Measurements from ENCODE around the gene LRRC23.
"Not testable (repeated sequence)": the region's sequence is repeated elsewhere in the genome, so short reads cannot be mapped to it uniquely, and the experiment has no call there.

LRRC23 gene

GRCh38 chr12:6905414-6906040 lies 905 bp downstream of the LRRC23 start:
- DNase-seq, result no peak

GRCh38 chr12:6908141-6908540 lies 3.5 kb downstream of the LRRC23 start:
- DNase-seq, result not testable (repeated sequence)

GRCh38 chr12:6909421-6910145 lies 5.0 kb downstream of the LRRC23 start:
- DNase-seq, result no peak

- no peak for DNase-seq
Observed at GRCh38 chr12:6912164-6912935, 7.7 kb downstream of the LRRC23 start.

GRCh38 chr12:6914246-6914946 lies 9.8 kb downstream of the LRRC23 start, which contains the start of gene ENO2:
ENO2 (plus strand) TSS chr12:6914580; CDS start chr12:6915833, 1,253 bp downstream.
- DNase-seq, result peak; percentile 44

GRCh38 chr12:6914947-6915788 lies 10.5 kb downstream of the LRRC23 start:
- DNase-seq, result peak; percentile 26

- no peak for DNase-seq
Observed at GRCh38 chr12:6915789-6916285, 11.2 kb downstream of the LRRC23 start.

- DNase-seq, result no peak
Observed at GRCh38 chr12:6916426-6917200, 12.0 kb downstream of the LRRC23 start.

GRCh38 chr12:6917491-6918231 lies 13.0 kb downstream of the LRRC23 start:
- DNase-seq, result no peak

- no peak for DNase-seq
Observed at GRCh38 chr12:6919588-6919987, 15.0 kb downstream of the LRRC23 start.

- DNase-seq, result no peak
Observed at GRCh38 chr12:6921539-6921938, 16.9 kb downstream of the LRRC23 start.

GRCh38 chr12:6921996-6922946 lies 17.6 kb downstream of the LRRC23 start:
- no peak for DNase-seq

- no peak for DNase-seq
Observed at GRCh38 chr12:6923003-6923732, 18.5 kb downstream of the LRRC23 start.

GRCh38 chr12:6923851-6924250 lies 19.2 kb downstream of the LRRC23 start:
- no peak for DNase-seq

- no peak for DNase-seq
Observed at GRCh38 chr12:6925239-6925539, 20.6 kb downstream of the LRRC23 start.

GRCh38 chr12:6925540-6926279 lies 21.1 kb downstream of the LRRC23 start:
- DNase-seq, result peak; percentile 21

GRCh38 chr12:6927379-6928021 lies 22.9 kb downstream of the LRRC23 start, which contains the start of gene ATN1:
ATN1 (plus strand) TSS chr12:6927959; CDS start chr12:6934002, 6,043 bp downstream.
- peak; percentile 71 for DNase-seq
